A673 (cell line): ENCODE measurements around the gene PAQR5.

Experiments used
- EZH2 ChIP-seq: fragments of 200-600 bp; sonication (generic); IDR thresholded peaks from 2 replicates; pipeline ENCODE4 v1.6.1; 2017; ENCODE audit warnings: borderline replicate concordance, low read depth, mild to moderate bottlenecking, mixed read lengths, antibody characterized with exemption, low read length; ENCODE audit not compliant: poor library complexity, severe bottlenecking
- TF ChIP-seq, protein P1 (sequence below): fragments of 300-800, 200-600 bp; sonication (generic); conservative IDR thresholded peaks from 2 replicates; pipeline ENCODE4 v1.5.1; 2017; ENCODE audit warnings: low read depth, mild to moderate bottlenecking, antibody characterized with exemption, low read length, moderate library complexity, mixed read lengths

DNA sequence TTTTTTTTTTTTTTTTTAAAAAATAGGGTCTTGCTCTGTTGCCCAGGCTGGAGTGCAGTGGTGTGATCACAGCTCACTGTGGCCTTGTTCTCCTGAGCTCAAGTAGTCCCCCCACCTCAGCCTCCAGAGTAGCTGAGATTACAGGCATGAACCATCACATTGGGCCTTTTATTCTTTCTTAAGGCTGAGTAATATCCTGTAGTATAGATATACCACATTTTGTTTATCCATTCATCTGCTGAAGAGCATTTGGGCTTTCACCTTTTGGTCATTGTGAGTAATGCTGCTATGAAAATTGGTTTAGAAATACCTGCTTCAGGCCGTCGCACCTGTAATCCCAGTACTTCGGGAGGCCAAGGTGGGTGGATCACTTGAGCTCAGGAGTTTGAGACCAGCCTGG is 42.6 kb downstream of the PAQR5 start:
- no peak for TF ChIP-seq EZH2
- TF ChIP-seq, protein P1, sequence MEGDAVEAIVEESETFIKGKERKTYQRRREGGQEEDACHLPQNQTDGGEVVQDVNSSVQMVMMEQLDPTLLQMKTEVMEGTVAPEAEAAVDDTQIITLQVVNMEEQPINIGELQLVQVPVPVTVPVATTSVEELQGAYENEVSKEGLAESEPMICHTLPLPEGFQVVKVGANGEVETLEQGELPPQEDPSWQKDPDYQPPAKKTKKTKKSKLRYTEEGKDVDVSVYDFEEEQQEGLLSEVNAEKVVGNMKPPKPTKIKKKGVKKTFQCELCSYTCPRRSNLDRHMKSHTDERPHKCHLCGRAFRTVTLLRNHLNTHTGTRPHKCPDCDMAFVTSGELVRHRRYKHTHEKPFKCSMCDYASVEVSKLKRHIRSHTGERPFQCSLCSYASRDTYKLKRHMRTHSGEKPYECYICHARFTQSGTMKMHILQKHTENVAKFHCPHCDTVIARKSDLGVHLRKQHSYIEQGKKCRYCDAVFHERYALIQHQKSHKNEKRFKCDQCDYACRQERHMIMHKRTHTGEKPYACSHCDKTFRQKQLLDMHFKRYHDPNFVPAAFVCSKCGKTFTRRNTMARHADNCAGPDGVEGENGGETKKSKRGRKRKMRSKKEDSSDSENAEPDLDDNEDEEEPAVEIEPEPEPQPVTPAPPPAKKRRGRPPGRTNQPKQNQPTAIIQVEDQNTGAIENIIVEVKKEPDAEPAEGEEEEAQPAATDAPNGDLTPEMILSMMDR = no peak
